ENCODE data around the gene NRIP1.

Gene NRIP1

GRCh38 chr21:14922980-14923379 is 141.8 kb downstream of the NRIP1 start:
- FAIRE-seq: no peak
- no peak for DNase-seq (ENCODE audit: insufficient read length, low spot score)
- no peak for TF ChIP-seq CTCF (IDR thresholded peaks at IDR 0.05; ENCODE audit: insufficient read depth, missing control alignments)

GRCh38 chr21:14918527-14918926 is 146.3 kb downstream of the NRIP1 start:
- DNase-seq (ENCODE audit: insufficient read length, low spot score) (no peak), FAIRE-seq (peak; percentile 97)
- no peak for TF ChIP-seq CTCF (IDR thresholded peaks at IDR 0.05; ENCODE audit: insufficient read depth, missing control alignments)

GRCh38 chr21:14917762-14918161 is 147.0 kb downstream of the NRIP1 start:
- TF ChIP-seq CTCF (IDR thresholded peaks at IDR 0.05; ENCODE audit: insufficient read depth, missing control alignments): no peak
- no peak for DNase-seq (ENCODE audit: insufficient read length, low spot score)
- FAIRE-seq: no peak

GRCh38 chr21:14916676-14917141 is 148.1 kb downstream of the NRIP1 start:
- no peak for TF ChIP-seq CTCF (IDR thresholded peaks at IDR 0.05; ENCODE audit: insufficient read depth, missing control alignments)
- DNase-seq (ENCODE audit: insufficient read length, low spot score) (no peak), FAIRE-seq (no peak)

GRCh38 chr21:14913638-14914037 is 151.2 kb downstream of the NRIP1 start:
- no peak for FAIRE-seq
- TF ChIP-seq CTCF (IDR thresholded peaks at IDR 0.05; ENCODE audit: insufficient read depth, missing control alignments): no peak
- DNase-seq (ENCODE audit: insufficient read length, low spot score): no peak

- FAIRE-seq (no peak), DNase-seq (ENCODE audit: insufficient read length, low spot score) (no peak)
- TF ChIP-seq CTCF (IDR thresholded peaks at IDR 0.05; ENCODE audit: insufficient read depth, missing control alignments): no peak
Measured at GRCh38 chr21:14911351-14911750, 153.4 kb downstream of the NRIP1 start.
